ENCODE results near the gene GARNL3. TPM values are rescaled to one million over a fixed set of nuclear protein-coding genes. Genes with fewer than 3 reads are reported as not detected.

GARNL3 gene
- total RNA-seq, 1 donor from 2014 or later: 5.4 TPM

DNA sequence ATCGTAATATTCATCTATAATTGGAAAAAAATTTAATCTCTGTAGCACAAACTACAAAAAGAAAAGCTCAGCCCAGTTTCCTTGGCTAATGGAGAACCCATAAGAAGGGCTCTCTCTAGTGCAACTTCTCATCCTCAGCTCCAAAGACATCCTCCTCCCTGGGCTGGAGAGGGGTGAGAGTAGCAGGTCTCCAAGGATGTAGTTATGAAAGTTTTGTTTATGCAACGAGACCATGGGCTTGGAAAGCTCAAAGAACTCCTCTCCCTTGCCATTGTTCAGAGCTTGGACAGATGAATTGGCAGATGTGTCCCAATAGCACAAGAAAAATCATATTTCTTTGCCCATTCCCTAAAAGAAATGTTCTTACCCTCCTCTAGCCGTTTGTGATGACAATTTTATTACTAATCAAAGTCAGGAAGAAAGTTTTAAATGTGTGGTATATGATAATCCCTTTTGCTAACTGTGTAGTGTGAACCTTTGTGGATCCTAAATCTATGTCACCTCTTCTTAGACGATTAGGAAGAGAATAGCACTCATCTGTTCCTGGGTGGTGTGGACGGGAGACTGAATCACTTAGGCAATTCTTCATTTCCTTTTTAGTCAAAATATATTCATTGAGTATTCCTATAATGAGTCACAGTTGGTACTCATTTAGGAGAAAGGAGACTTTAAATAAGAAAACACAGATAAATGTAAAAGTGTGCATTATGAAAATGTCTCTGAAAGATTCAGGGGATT, 52.2 kb downstream of the GARNL3 start:
- H3K27me3 ChIP-seq (ENCODE audit: insufficient read depth, low read length): no peaks in the 10 kb centered on the region
- TF ChIP-seq, protein P1, sequence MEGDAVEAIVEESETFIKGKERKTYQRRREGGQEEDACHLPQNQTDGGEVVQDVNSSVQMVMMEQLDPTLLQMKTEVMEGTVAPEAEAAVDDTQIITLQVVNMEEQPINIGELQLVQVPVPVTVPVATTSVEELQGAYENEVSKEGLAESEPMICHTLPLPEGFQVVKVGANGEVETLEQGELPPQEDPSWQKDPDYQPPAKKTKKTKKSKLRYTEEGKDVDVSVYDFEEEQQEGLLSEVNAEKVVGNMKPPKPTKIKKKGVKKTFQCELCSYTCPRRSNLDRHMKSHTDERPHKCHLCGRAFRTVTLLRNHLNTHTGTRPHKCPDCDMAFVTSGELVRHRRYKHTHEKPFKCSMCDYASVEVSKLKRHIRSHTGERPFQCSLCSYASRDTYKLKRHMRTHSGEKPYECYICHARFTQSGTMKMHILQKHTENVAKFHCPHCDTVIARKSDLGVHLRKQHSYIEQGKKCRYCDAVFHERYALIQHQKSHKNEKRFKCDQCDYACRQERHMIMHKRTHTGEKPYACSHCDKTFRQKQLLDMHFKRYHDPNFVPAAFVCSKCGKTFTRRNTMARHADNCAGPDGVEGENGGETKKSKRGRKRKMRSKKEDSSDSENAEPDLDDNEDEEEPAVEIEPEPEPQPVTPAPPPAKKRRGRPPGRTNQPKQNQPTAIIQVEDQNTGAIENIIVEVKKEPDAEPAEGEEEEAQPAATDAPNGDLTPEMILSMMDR (IDR thresholded peaks at IDR 0.05; ENCODE audit: insufficient read depth, low read depth, low read length): no peak
- TF ChIP-seq EZH2 (IDR thresholded peaks at IDR 0.05; ENCODE audit: insufficient read depth, low read length): no peak
- no peak overlapping the region for H3K27ac ChIP-seq (ENCODE audit: low read depth, low read length)
- no peaks in the 10 kb centered on the region for H3K9me3 Mint-ChIP-seq (ENCODE audit: unreplicated experiment)
- DNase-seq (ENCODE audit: low read depth) (peak; percentile 19), FAIRE-seq (no peak)
- H3K4me1 ChIP-seq (ENCODE audit: insufficient read depth, low read length): peaks cover 17% of the 10 kb centered on the region
- no peak overlapping the region for H3K9ac ChIP-seq (ENCODE audit: low read length)
- H3K4me1 Mint-ChIP-seq (ENCODE audit: low read depth, unreplicated experiment): peaks cover 6% of the 10 kb centered on the region
- no peak overlapping the region for H3K4me3 ChIP-seq (ENCODE audit: insufficient read depth, low read depth, low read length)
- no peaks in the 10 kb centered on the region for H4K20me1 ChIP-seq (ENCODE audit: insufficient read depth, low read length)
- peaks cover 7% of the 10 kb centered on the region for H3K36me3 Mint-ChIP-seq (ENCODE audit: low read depth, unreplicated experiment)
- H3K27me3 Mint-ChIP-seq (ENCODE audit: low read depth, unreplicated experiment): no peaks in the 10 kb centered on the region
- H3K4me2 ChIP-seq (ENCODE audit: low read length): no peak overlapping the region
- no peaks in the 10 kb centered on the region for H3K9me3 ChIP-seq (ENCODE audit: insufficient read depth, low read depth, low read length)
- H3K36me3 ChIP-seq (ENCODE audit: insufficient read depth, low read length): no peaks in the 10 kb centered on the region
- H2AFZ ChIP-seq (ENCODE audit: low read depth, low read length): no peak overlapping the region
- H3K27ac Mint-ChIP-seq (ENCODE audit: unreplicated experiment): no peak overlapping the region
- no peaks in the 10 kb centered on the region for H3K79me2 ChIP-seq (ENCODE audit: insufficient read depth, low read length)
- no peak overlapping the region for H3K4me3 Mint-ChIP-seq (ENCODE audit: unreplicated experiment)

DNA sequence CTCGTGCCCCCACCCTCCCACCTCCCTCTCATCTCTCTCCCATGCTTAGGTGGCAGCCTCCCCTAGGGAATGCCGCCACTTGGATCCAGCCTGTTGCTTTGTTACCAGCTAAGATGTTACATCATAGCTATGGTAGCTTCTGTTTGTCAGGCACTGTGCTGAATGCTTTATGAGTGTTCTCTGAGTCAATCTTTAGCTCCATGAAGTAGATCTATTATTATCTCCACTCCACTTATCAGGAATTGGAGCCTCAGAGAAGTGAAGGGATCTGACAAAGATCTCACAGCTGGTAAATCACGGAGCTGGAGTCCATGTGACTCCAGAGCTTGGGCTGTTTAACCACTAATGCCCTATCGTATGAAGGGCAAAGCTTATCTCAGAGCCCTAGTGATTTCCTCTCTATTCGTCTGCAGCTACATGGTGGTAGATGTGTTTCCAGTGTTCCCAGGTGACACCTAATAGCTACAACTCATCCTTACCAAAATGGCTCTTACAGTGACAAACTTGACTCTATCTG, 54.1 kb downstream of the GARNL3 start:
- no peak overlapping the region for H3K4me3 Mint-ChIP-seq (ENCODE audit: unreplicated experiment)
- Histone ChIP-seq H4K20me1 (ENCODE audit: insufficient read depth, low read length) (no peaks in the 10 kb centered on the region), H2AFZ (ENCODE audit: low read depth, low read length) (peak overlapping the region; percentile 56), H3K27ac (ENCODE audit: low read depth, low read length) (no peak overlapping the region), H3K27me3 (ENCODE audit: insufficient read depth, low read length) (no peaks in the 10 kb centered on the region), H3K79me2 (ENCODE audit: insufficient read depth, low read length) (no peaks in the 10 kb centered on the region), H3K4me1 (ENCODE audit: insufficient read depth, low read length) (peaks cover 17% of the 10 kb centered on the region), H3K4me2 (ENCODE audit: low read length) (peak overlapping the region; percentile 68), H3K36me3 (ENCODE audit: insufficient read depth, low read length) (no peaks in the 10 kb centered on the region), H3K9ac (ENCODE audit: low read length) (no peak overlapping the region), H3K9me3 (ENCODE audit: insufficient read depth, low read depth, low read length) (no peaks in the 10 kb centered on the region), H3K4me3 (ENCODE audit: insufficient read depth, low read depth, low read length) (no peak overlapping the region)
- H3K4me1 Mint-ChIP-seq (ENCODE audit: low read depth, unreplicated experiment): peaks cover 6% of the 10 kb centered on the region
- peak; percentile 69 for FAIRE-seq
- DNase-seq (ENCODE audit: low read depth): peak; percentile 76
- H3K36me3 Mint-ChIP-seq (ENCODE audit: low read depth, unreplicated experiment): peaks cover 4% of the 10 kb centered on the region
- H3K27me3 Mint-ChIP-seq (ENCODE audit: low read depth, unreplicated experiment): peaks cover 2% of the 10 kb centered on the region
- no peak overlapping the region for H3K27ac Mint-ChIP-seq (ENCODE audit: unreplicated experiment)
- no peaks in the 10 kb centered on the region for H3K9me3 Mint-ChIP-seq (ENCODE audit: unreplicated experiment)
- TF ChIP-seq EZH2 (IDR thresholded peaks at IDR 0.05; ENCODE audit: insufficient read depth, low read length): no peak
- TF ChIP-seq, protein P1 (IDR thresholded peaks at IDR 0.05; ENCODE audit: insufficient read depth, low read depth, low read length): no peak

Measured in astrocyte (in vitro differentiated cells and primary cell).